Ovary (tissue), 9 donors: ENCODE measurements around the gene TLR1. TPM values are rescaled to one million over a fixed set of nuclear protein-coding genes. Genes with fewer than 3 reads are reported as not detected.

Source experiments
- DNase-seq, 5 donors: peaks; one replicate each; pipeline ENCODE4 v3.0.0-alpha.2; 2019 to 2020
- H3K27ac ChIP-seq, 2 donors: fragments of 200-600 bp; one replicate each; pipeline versions ENCODE4 v1.5.1 to v1.8.0; 2019 to 2022
- H3K27me3 ChIP-seq: fragments of 200-600 bp; one replicate; pipeline ENCODE4 v1.8.0; 2022
- H3K36me3 ChIP-seq: fragments of 200-600 bp; sonication (generic); one replicate; pipeline ENCODE4 v1.5.1; 2019
- H3K4me1 ChIP-seq: one replicate; pipeline ENCODE4 v1.8.1; 2013; ENCODE audit warnings: mild to moderate bottlenecking, moderate library complexity; ENCODE audit not compliant: insufficient read depth
- H3K4me3 ChIP-seq: fragments of 200-600 bp; sonication (generic); one replicate; pipeline ENCODE4 v1.5.1; 2017
- H3K9me3 ChIP-seq, 2 donors: fragments of 200-600 bp in 1 of 2; sonication (generic) in 1 of 2; one replicate each; pipeline versions ENCODE4 v1.5.1 to v1.8.1; 2013 to 2019; ENCODE audit warnings: mild to moderate bottlenecking in 1 of 2, moderate library complexity in 1 of 2
- EP300 ChIP-seq: sonication (generic); formaldehyde crosslinking; IDR thresholded peaks from one replicate; pipeline ENCODE4 v1.6.1; 2017; ENCODE audit warnings: antibody characterized with exemption
- POLR2A ChIP-seq: fragments of 450-650 bp; IDR thresholded peaks from one replicate; pipeline ENCODE4 v1.6.1; 2017; ENCODE audit warnings: antibody characterized with exemption, mild to moderate bottlenecking, moderate library complexity
- WGBS, 3 donors: extraction: QIAGEN DNeasy Blood & Tissue Kit in 1 of 3; methylation state at CpG; one replicate each; pipeline versions ENCODE4 v1.1.5 to v1.1.7; 2013 to 2017; 5-methylcytosine and 5-hydroxymethylcytosine counted together
- intact Hi-C, 4 donors: fragments of 100-400 bp; cut with DNase I; formaldehyde crosslinking; loops; one replicate each; pipeline versions ENCODE4 v1.11.0 to v1.15.1; 2022 to 2023
- polyA plus RNA-seq, 2 donors: library from polyadenylated mRNA; stranded (reverse); fragments of 200-250 nt in 1 of 2; fragments of 350-450 nt in 1 of 2; fragmentation: Illumina TruSeq in 1 of 2; extraction: RNeasy Lipid Tissue Mini Kit (QIAGEN cat#74804) in 1 of 2; gene quantifications; one replicate each; pipeline ENCODE4 v1.2.3, GENCODE V29; 2013 to 2014
- total RNA-seq, 7 donors: library from RNA; depleted of rRNA in 2 of 7; stranded (reverse); fragments of >200 nt in 2 of 7; fragmentation: NEBNext Ultra II Directional in 3 of 7; extraction: Animal tissue kit (Norgen Biotek cat#: 25700) in 3 of 7; gene quantifications; one replicate each; pipeline versions ENCODE4 v1.1.0 to v1.2.4, GENCODE V29; 2016 to 2023
- TF ChIP-seq, protein P1 (sequence below), 3 donors: fragments of 450-650 bp in 2 of 3; fragments of 200-600 bp in 1 of 3; IDR thresholded peaks; one replicate each; pipeline versions ENCODE4 v1.5.1 to v1.8.0; 2016 to 2022; ENCODE audit warnings: antibody characterized with exemption in 3 of 3, mild to moderate bottlenecking in 1 of 3
- donor health status: DM: no; HTN: no; CAD: no; lungs with moderate emphysema.
- donor health status: DM: no; HTN: no; CAD: no.
- donor health status: Bipolar disorder and iron deficiency.
- donor health status: DM: yes; HTN: yes; CAD: no.
- donor health status: DM: no; HTN: no; CAD: no.
- donor health status: DM: yes; HTN: yes; CAD: no.

The TLR1 gene
- total and polyA plus RNA-seq, 9 donors = 5.0 to 24.0 (median 10.1) TPM

GRCh38 chr4:38837334-38837733 is 32.7 kb upstream of the TLR1 start:
- Histone ChIP-seq H3K36me3 (no peaks in the 10 kb centered on the region), H3K27ac (no peak overlapping the region), H3K4me3 (no peak overlapping the region), H3K4me1 (no peaks in the 10 kb centered on the region), H3K9me3 (no peaks in the 10 kb centered on the region), H3K27me3 (no peaks in the 10 kb centered on the region)
- TF ChIP-seq, protein P1, sequence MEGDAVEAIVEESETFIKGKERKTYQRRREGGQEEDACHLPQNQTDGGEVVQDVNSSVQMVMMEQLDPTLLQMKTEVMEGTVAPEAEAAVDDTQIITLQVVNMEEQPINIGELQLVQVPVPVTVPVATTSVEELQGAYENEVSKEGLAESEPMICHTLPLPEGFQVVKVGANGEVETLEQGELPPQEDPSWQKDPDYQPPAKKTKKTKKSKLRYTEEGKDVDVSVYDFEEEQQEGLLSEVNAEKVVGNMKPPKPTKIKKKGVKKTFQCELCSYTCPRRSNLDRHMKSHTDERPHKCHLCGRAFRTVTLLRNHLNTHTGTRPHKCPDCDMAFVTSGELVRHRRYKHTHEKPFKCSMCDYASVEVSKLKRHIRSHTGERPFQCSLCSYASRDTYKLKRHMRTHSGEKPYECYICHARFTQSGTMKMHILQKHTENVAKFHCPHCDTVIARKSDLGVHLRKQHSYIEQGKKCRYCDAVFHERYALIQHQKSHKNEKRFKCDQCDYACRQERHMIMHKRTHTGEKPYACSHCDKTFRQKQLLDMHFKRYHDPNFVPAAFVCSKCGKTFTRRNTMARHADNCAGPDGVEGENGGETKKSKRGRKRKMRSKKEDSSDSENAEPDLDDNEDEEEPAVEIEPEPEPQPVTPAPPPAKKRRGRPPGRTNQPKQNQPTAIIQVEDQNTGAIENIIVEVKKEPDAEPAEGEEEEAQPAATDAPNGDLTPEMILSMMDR (IDR thresholded peaks at IDR 0.05) = no peak
- no peak for TF ChIP-seq POLR2A
- no peak for TF ChIP-seq EP300
- intact Hi-C loops = no loop called here
- DNase-seq = no peak

DNA sequence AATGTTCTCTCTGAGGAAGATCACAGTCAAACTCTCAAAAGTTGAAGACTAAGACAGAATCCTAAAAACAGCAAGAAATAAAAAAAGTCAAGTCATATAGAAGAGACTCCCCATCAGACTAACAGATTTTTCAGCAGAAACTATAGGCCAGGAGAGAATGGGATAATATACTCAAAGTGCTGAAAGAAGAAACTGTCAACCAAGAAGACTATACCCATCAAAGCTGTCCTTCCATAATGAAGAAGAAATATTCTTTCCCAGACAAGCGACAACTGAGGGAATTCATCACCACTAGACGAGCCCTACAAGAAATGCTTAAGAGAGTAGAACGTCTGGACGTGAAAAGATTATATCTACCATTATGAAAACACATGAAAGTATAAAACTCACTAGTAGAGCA is 30.0 kb upstream of the TLR1 start:
- no peak for DNase-seq
- no peaks in the 10 kb centered on the region for H3K4me1 ChIP-seq
- H3K27ac ChIP-seq = no peak overlapping the region
- intact Hi-C loops = no loop called here
- WGBS, 3 donors = 85 to 89% (median 88%) methylated on average over 4 of the region's 4 CpGs
- no peaks in the 10 kb centered on the region for H3K9me3 ChIP-seq
- TF ChIP-seq POLR2A = no peak
- TF ChIP-seq, protein P1 (IDR thresholded peaks at IDR 0.05) = no peak
- no peak for TF ChIP-seq EP300
- H3K36me3 ChIP-seq = no peaks in the 10 kb centered on the region
- no peaks in the 10 kb centered on the region for H3K27me3 ChIP-seq
- no peak overlapping the region for H3K4me3 ChIP-seq

- 92 to 93% (median 92%) methylated on average over 7 of the region's 7 CpGs for WGBS, 3 donors
- H3K4me1 ChIP-seq = no peaks in the 10 kb centered on the region
- no peak for TF ChIP-seq POLR2A
- no peak for TF ChIP-seq EP300
- TF ChIP-seq, protein P1 (IDR thresholded peaks at IDR 0.05) = no peak
- no peaks in the 10 kb centered on the region for H3K27me3 ChIP-seq
- H3K9me3 ChIP-seq = no peaks in the 10 kb centered on the region
- intact Hi-C loops = no loop called here
- no peak overlapping the region for H3K27ac ChIP-seq
- no peak for DNase-seq
- H3K36me3 ChIP-seq = no peaks in the 10 kb centered on the region
- H3K4me3 ChIP-seq = no peak overlapping the region
These were observed 28.3 kb upstream of the TLR1 start for GRCh38 chr4:38832624-38833528.

DNA sequence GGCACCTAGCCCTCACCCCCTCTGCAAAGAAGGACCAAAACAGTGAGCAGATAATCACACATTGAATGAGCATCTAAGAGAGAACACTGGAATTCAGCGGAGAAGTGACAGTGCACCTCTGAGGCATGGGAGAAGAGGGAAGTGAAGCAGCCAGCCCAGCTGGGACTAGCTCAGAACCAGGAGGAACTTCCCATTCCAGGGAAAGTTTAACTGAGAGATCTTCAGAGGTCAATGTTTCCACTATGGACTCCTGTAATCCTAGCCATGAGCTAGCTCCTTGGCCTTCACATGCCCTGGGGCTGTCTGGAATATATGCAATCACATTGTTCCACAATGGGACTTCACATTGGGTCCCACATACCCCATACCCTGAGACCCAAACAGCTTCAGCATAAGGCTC is 27.6 kb upstream of the TLR1 start:
- WGBS, 3 donors = 93 to 97% (median 97%) methylated on average over 1 of the region's 1 CpG
- TF ChIP-seq POLR2A = no peak
- TF ChIP-seq EP300 = no peak
- TF ChIP-seq, protein P1 (IDR thresholded peaks at IDR 0.05) = no peak
- Histone ChIP-seq H3K9me3 (no peaks in the 10 kb centered on the region), H3K4me1 (no peaks in the 10 kb centered on the region), H3K27ac (no peak overlapping the region), H3K27me3 (no peaks in the 10 kb centered on the region), H3K36me3 (no peaks in the 10 kb centered on the region), H3K4me3 (no peak overlapping the region)
- no peak for DNase-seq
- intact Hi-C loops = no loop called here
